Psoas muscle (tissue), 8 donors: ENCODE results near the gene DACT1. TPM values are rescaled to one million over a fixed set of nuclear protein-coding genes. Genes with fewer than 3 reads are reported as not detected.

Source experiments
- ATAC-seq, 4 donors: fragments of 200-7000 bp; cut with Tn5 transposase; one replicate each; pipeline ENCODE4 v1.9.1; 2020; ENCODE audit warnings: moderate library complexity in 3 of 4, mild to moderate bottlenecking in 2 of 4
- DNase-seq, 2 donors: peaks; one replicate each; pipeline ENCODE4 v3.0.0-alpha.2; 2020
- H3K27ac ChIP-seq: fragments of 200-600 bp; one replicate; pipeline ENCODE4 v1.8.0; 2022
- H3K27me3 ChIP-seq, 3 donors: fragments of 200-600 bp in 1 of 3; one replicate each; pipeline versions ENCODE4 v1.6.1 to v1.8.0; 2013 to 2022; ENCODE audit warnings: low read length in 2 of 3, mild to moderate bottlenecking in 2 of 3, moderate library complexity in 1 of 3; ENCODE audit not compliant: insufficient read depth in 3 of 3
- H3K36me3 ChIP-seq, 2 donors: fragments of 200-600 bp in 1 of 2; one replicate each; pipeline versions ENCODE4 v1.6.1 to v1.8.0; 2013 to 2022; ENCODE audit warnings: low read depth in 1 of 2, mild to moderate bottlenecking in 1 of 2, moderate library complexity in 1 of 2; ENCODE audit not compliant: insufficient read depth in 1 of 2
- H3K4me1 ChIP-seq: fragments of 200-600 bp; one replicate; pipeline ENCODE4 v1.8.0; 2022
- H3K4me3 ChIP-seq: fragments of 200-600 bp; one replicate; pipeline ENCODE4 v1.8.0; 2022; ENCODE audit warnings: mild to moderate bottlenecking
- H3K9me3 ChIP-seq: fragments of 200-600 bp; one replicate; pipeline ENCODE4 v1.8.0; 2022
- WGBS, 3 donors: extraction: QIAGEN DNeasy Blood & Tissue Kit; methylation state at CpG; one replicate each; pipeline versions ENCODE4 v1.1.6 to v1.1.7; 2013; 5-methylcytosine and 5-hydroxymethylcytosine counted together
- intact Hi-C, 2 donors: fragments of 100-400 bp; cut with DNase I; formaldehyde crosslinking; loops; one replicate each; pipeline versions ENCODE4 v1.11.0 to v1.14.2; 2022
- polyA plus RNA-seq, 3 donors: library from polyadenylated mRNA; stranded (reverse); fragments of 200-250 nt; gene quantifications; one replicate each; pipeline ENCODE4 v1.2.3, GENCODE V29; 2013
- total RNA-seq, 4 donors: library from RNA; stranded (reverse); fragmentation: NEBNext Ultra II Directional in 2 of 4; extraction: Animal tissue kit (Norgen Biotek cat#: 25700) in 2 of 4; gene quantifications; one replicate each; pipeline versions ENCODE4 v1.2.1 to v1.2.4, GENCODE V29; 2021 to 2023
- TF ChIP-seq, protein P1 (sequence below): fragments of 200-600 bp; IDR thresholded peaks from one replicate; pipeline ENCODE4 v1.8.0; 2022; ENCODE audit warnings: antibody characterized with exemption
- donor health status: healthy with polysubstance abuse.
- donor health status: DM: no; HTN: no; CAD: no; lungs with moderate emphysema.
- donor health status: Bipolar disorder and iron deficiency.
- donor health status: healthy.
- donor health status: DM: yes; HTN: yes; CAD: no.
- donor health status: DM: no; HTN: no; CAD: no.
- donor health status: DM: no; HTN: no; CAD: no.
- donor health status: DM: yes; HTN: yes; CAD: no.

DACT1 gene
- total and polyA plus RNA-seq, 7 donors = 0.34 to 3.0 (median 1.0) TPM

- intact Hi-C loops = no loop called here
- Histone ChIP-seq H3K27ac (no peak overlapping the region), H3K36me3 (no peaks in the 10 kb centered on the region), H3K27me3 (no peaks in the 10 kb centered on the region), H3K4me1 (no peaks in the 10 kb centered on the region), H3K9me3 (no peaks in the 10 kb centered on the region), H3K4me3 (no peak overlapping the region)
- WGBS, 3 donors = 72 to 77% (median 75%) methylated on average over 4 of the region's 4 CpGs
- ATAC-seq (no peak), DNase-seq (no peak)
- TF ChIP-seq, protein P1, sequence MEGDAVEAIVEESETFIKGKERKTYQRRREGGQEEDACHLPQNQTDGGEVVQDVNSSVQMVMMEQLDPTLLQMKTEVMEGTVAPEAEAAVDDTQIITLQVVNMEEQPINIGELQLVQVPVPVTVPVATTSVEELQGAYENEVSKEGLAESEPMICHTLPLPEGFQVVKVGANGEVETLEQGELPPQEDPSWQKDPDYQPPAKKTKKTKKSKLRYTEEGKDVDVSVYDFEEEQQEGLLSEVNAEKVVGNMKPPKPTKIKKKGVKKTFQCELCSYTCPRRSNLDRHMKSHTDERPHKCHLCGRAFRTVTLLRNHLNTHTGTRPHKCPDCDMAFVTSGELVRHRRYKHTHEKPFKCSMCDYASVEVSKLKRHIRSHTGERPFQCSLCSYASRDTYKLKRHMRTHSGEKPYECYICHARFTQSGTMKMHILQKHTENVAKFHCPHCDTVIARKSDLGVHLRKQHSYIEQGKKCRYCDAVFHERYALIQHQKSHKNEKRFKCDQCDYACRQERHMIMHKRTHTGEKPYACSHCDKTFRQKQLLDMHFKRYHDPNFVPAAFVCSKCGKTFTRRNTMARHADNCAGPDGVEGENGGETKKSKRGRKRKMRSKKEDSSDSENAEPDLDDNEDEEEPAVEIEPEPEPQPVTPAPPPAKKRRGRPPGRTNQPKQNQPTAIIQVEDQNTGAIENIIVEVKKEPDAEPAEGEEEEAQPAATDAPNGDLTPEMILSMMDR = no peak
These were observed 55.3 kb downstream of the DACT1 start for GRCh38 chr14:58693048-58693447.

GRCh38 chr14:58695514-58695913, 57.8 kb downstream of the DACT1 start:
- Histone ChIP-seq H3K4me3 (no peak overlapping the region), H3K36me3 (no peaks in the 10 kb centered on the region), H3K27me3 (no peaks in the 10 kb centered on the region), H3K4me1 (no peaks in the 10 kb centered on the region), H3K27ac (no peak overlapping the region), H3K9me3 (no peaks in the 10 kb centered on the region)
- DNase-seq (no peak), ATAC-seq (no peak)
- TF ChIP-seq, protein P1 = no peak
- WGBS, 3 donors = 98 to 100% (median 100%) methylated on average over 1 of the region's 1 CpG
- intact Hi-C loops = loop anchor here in 1 of 2 donors (2.0 kb wide), 1 partner anchor 19 kb away; no protein-coding TSS in a partner anchor

- intact Hi-C loops = no loop called here
- ATAC-seq = no peak
- H3K27me3 ChIP-seq = no peaks in the 10 kb centered on the region
- peaks cover 9% of the 10 kb centered on the region for H3K4me1 ChIP-seq
- H3K36me3 ChIP-seq = no peaks in the 10 kb centered on the region
- no peak overlapping the region for H3K4me3 ChIP-seq
- H3K27ac ChIP-seq = no peak overlapping the region
- TF ChIP-seq, protein P1 = no peak
- WGBS, 3 donors = 97% methylated on average over 2 of the region's 2 CpGs
- no peaks in the 10 kb centered on the region for H3K9me3 ChIP-seq
- DNase-seq = no peak
These were observed 59.6 kb downstream of the DACT1 start for GRCh38 chr14:58697266-58697929.

Other genes starting within 250 kb of the DACT1 start
- gene TOMM20L, start 242.0 kb upstream of the DACT1 start, total RNA-seq = not detected
- gene TOMM20L, start 242.0 kb upstream of the DACT1 start, polyA plus RNA-seq = not detected
- 10 to 100 TPM; 44.2 to 55.6 (median 50.2) TPM for gene TIMM9, start 210.4 kb upstream of the DACT1 start, total RNA-seq
- 10 to 100 TPM; 47.4 to 87.8 (median 66.0) TPM for gene TIMM9, start 210.4 kb upstream of the DACT1 start, polyA plus RNA-seq
- 10 to 100 TPM in 1 of 4 donors, 1 to 10 TPM in 3; 5.0 to 14.2 (median 8.3) TPM for gene KIAA0586, start 210.2 kb upstream of the DACT1 start, total RNA-seq
- 1 to 10 TPM; 2.5 to 6.2 (median 2.6) TPM for gene KIAA0586, start 210.2 kb upstream of the DACT1 start, polyA plus RNA-seq